Naive thymus-derived CD4-positive, alpha-beta T cell (primary cell): ENCODE data around the gene EPB41. TPM values are rescaled to one million over a fixed set of nuclear protein-coding genes. Genes with fewer than 3 reads are reported as not detected.
"Not testable (repeated sequence)": the region's sequence is repeated elsewhere in the genome, so short reads cannot be mapped to it uniquely, and the experiment has no call there.

Experiments
- ATAC-seq: fragments of 150-1000 bp; cut with Tn5 transposase; 2 replicates; pipeline ENCODE4 v1.10.0; 2021; ENCODE audit warnings: mild to moderate bottlenecking, moderate library complexity
- CTCF ChIA-PET: fragments of 350-600 bp; sonication (Branson Sonifier 250); formaldehyde crosslinking; loops from one replicate; lab custom pipeline; 2021; ENCODE audit warnings: antibody characterized with exemption; lab: Charles Lee
- POLR2A ChIA-PET: fragments of 350-600 bp; sonication (Branson Sonifier 250); formaldehyde crosslinking; loops from one replicate; lab custom pipeline; 2021; ENCODE audit warnings: antibody characterized with exemption, inconsistent platforms; lab: Charles Lee
- DNase-seq, 9 donors: peaks; one replicate each; pipeline versions ENCODE4 v3.0.0 to v3.0.0-alpha.2; 2020 to 2022; ENCODE audit warnings: mixed read lengths in 1 of 9
- H3K27ac ChIP-seq: one replicate; pipeline ENCODE4 v1.7.0; 2013; ENCODE audit warnings: mild to moderate bottlenecking, low read depth, low read length, moderate library complexity
- H3K27me3 ChIP-seq, 2 donors: one replicate each; pipeline ENCODE4 v1.7.0; 2013; ENCODE audit warnings: low read length in 2 of 2, mild to moderate bottlenecking in 2 of 2, moderate library complexity in 2 of 2; ENCODE audit not compliant: control insufficient read depth in 2 of 2, insufficient read depth in 2 of 2
- H3K36me3 ChIP-seq, 3 experiments: 1 replicate in 2 of 3; 2 replicates in 1 of 3; pipeline ENCODE4 v1.7.0; 2013; ENCODE audit warnings: low read length in 3 of 3, mild to moderate bottlenecking in 3 of 3, moderate library complexity in 1 of 3; ENCODE audit not compliant: insufficient read depth in 3 of 3, control insufficient read depth in 2 of 3
- H3K4me1 ChIP-seq, 2 donors: one replicate each; pipeline ENCODE4 v1.7.0; 2013; ENCODE audit warnings: low read length in 2 of 2, mild to moderate bottlenecking in 2 of 2, moderate library complexity in 1 of 2; ENCODE audit not compliant: control insufficient read depth in 2 of 2, insufficient read depth in 2 of 2
- H3K4me3 ChIP-seq: 2 replicates; pipeline ENCODE4 v1.7.0; 2013; ENCODE audit warnings: mild to moderate bottlenecking, low read length
- H3K9me3 ChIP-seq, 3 experiments: 1 replicate in 2 of 3; 2 replicates in 1 of 3; pipeline ENCODE4 v1.7.0; 2013; ENCODE audit warnings: low read length in 3 of 3; ENCODE audit not compliant: control insufficient read depth in 2 of 3
- H3K27ac Mint-ChIP-seq, 9 donors: one replicate each; pipeline ENCODE4 v1.8.0; 2020 to 2022; ENCODE audit warnings: mixed read lengths in 9 of 9, mild to moderate bottlenecking in 8 of 9, moderate library complexity in 5 of 9, inconsistent platforms in 2 of 9
- H3K27me3 Mint-ChIP-seq, 5 donors: one replicate each; pipeline ENCODE4 v1.8.0; 2021 to 2022; ENCODE audit warnings: mixed read lengths in 5 of 5, mild to moderate bottlenecking in 1 of 5
- H3K36me3 Mint-ChIP-seq, 5 donors: one replicate each; pipeline ENCODE4 v1.8.0; 2020 to 2022; ENCODE audit warnings: mixed read lengths in 5 of 5, mild to moderate bottlenecking in 3 of 5, inconsistent platforms in 1 of 5
- H3K4me1 Mint-ChIP-seq, 7 donors: one replicate each; pipeline ENCODE4 v1.8.0; 2020 to 2022; ENCODE audit warnings: mixed read lengths in 7 of 7, mild to moderate bottlenecking in 3 of 7, inconsistent platforms in 1 of 7
- H3K4me3 Mint-ChIP-seq, 10 donors: one replicate each; pipeline ENCODE4 v1.8.0; 2020 to 2022; ENCODE audit warnings: mild to moderate bottlenecking in 10 of 10, mixed read lengths in 10 of 10, moderate library complexity in 6 of 10, inconsistent platforms in 2 of 10
- H3K9me3 Mint-ChIP-seq, 11 donors: one replicate each; pipeline ENCODE4 v1.8.0; 2020 to 2022; ENCODE audit warnings: mixed read lengths in 11 of 11, mild to moderate bottlenecking in 4 of 11, inconsistent platforms in 1 of 11, moderate library complexity in 1 of 11
- intact Hi-C, 2 donors: fragments of 100-400 bp; cut with micrococcal nuclease; formaldehyde crosslinking; loops; one replicate each; pipeline ENCODE4 v1.15.1; 2023
- polyA plus RNA-seq, 2 donors: library from polyadenylated mRNA; unstranded; fragments of 300-500 nt; fragmentation: Illumina TruSeq; gene quantifications; one replicate each; pipeline ENCODE4 v1.2.3, GENCODE V29; 2021
- total RNA-seq, 6 experiments: library from RNA in 5 of 6; stranded (reverse) in 5 of 6; gene quantifications; 1 replicate in 5 of 6; 2 replicates in 1 of 6; pipeline ENCODE4 v1.2.3 and lab custom pipeline; 2021 to 2026

EPB41 gene
- total and polyA plus RNA-seq, 7 experiments from 2014 or later, result 115 to 325 (median 162) TPM

DNA sequence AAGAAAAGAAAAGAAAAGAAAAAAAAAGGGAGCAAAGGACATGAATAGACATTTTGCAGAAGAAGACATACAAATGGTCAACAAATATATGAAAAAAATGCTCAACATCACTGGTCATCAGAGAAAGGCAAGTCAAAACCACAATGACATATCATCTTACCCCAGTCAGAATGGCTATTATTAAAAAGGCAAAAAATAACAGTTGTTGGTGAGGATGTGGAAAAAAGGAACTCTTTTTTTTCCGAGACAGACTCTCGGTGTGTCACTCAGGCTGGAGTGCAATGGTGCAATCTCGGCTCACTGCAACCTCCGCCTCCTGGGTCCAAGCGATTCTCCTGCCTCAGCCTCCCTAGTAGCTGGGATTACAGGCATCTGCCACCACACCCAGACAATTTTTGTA, 39.2 kb upstream of the EPB41 start:
- H3K9me3 Mint-ChIP-seq, DNase-seq, H3K4me1 Mint-ChIP-seq, H3K27me3 ChIP-seq, H3K36me3 ChIP-seq, H3K36me3 Mint-ChIP-seq, H3K9me3 ChIP-seq, H3K4me3 ChIP-seq, H3K4me3 Mint-ChIP-seq, H3K4me1 ChIP-seq, H3K27ac Mint-ChIP-seq, H3K27ac ChIP-seq: not testable (repeated sequence)
- intact Hi-C loops, result loop anchor here in 1 of 2 donors (5.0 kb wide), 2 partner anchors 293 to 468 kb away; no protein-coding TSS in a partner anchor
- CTCF ChIA-PET, result interaction anchor here (0.5 to 7.6 kb wide), 7 partner anchors 13 to 516 kb away, joined by 3 to 105 read pairs (median 9); partner anchors contain the start of gene TAF12
- peak; percentile 45 for ATAC-seq
- H3K27me3 Mint-ChIP-seq, result peaks cover 0 to 17% (median 5%) of the 10 kb centered on the region in 5 donors
- POLR2A ChIA-PET, result interaction anchor here (0.6 to 1.9 kb wide), 2 partner anchors 100 to 351 kb away, joined by 4 to 6 read pairs; no protein-coding TSS in a partner anchor

DNA sequence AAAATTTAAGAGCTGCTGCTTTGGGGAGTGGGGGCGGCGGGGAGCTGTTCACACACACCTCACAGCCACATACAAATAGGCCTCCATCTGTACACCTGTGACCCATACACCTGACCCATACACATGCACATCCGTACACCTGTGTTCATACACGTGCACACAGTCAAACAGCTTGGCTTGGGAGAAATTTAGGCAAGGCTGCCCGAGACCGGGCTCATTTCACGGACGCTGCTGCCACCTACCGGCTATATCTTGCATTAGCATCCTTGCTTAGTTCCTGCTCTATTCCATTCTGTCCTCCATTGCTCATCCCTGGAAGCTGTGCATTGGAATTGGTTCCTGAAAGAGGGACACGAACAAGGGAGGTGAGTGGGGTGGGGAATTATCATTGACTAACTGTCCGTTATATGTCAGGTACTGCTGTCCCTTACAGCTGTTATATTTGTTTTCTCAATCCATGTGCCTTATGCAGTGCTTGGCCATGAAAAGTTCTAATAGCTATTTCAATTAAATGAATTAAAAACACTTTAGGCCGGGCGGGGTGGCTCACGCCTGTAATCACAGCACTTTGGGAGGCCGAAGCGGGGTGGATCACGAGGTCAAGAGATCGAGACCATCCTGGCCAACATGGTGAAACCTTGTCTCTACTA, 37.1 kb upstream of the EPB41 start:
- H3K4me3 Mint-ChIP-seq, result peak overlapping the region in 1 of 10 donors; percentile 32
- no peaks in the 10 kb centered on the region for H3K9me3 Mint-ChIP-seq
- H3K27ac Mint-ChIP-seq, result no peak overlapping the region
- no peaks in the 10 kb centered on the region for H3K27me3 ChIP-seq
- DNase-seq, result peak; percentile 48 to 77 (median 67)
- no peak overlapping the region for H3K4me3 ChIP-seq
- no peaks in the 10 kb centered on the region for H3K9me3 ChIP-seq
- ChIA-PET CTCF (interaction anchor here (0.5 to 7.6 kb wide), 33 partner anchors 9 to 1206 kb away, joined by 3 to 105 read pairs (median 5); partner anchors contain the start of genes EPB41 and TAF12), POLR2A (interaction anchor here (0.5 to 1.9 kb wide), 6 partner anchors 37 to 296 kb away, joined by 3 to 6 read pairs (median 4); partner anchors contain the start of gene RNU11)
- H3K4me1 ChIP-seq, result no peaks in the 10 kb centered on the region
- ATAC-seq, result peak; percentile 86
- H3K27ac ChIP-seq, result no peak overlapping the region
- H3K27me3 Mint-ChIP-seq, result peaks cover 0 to 17% (median 5%) of the 10 kb centered on the region in 5 donors
- intact Hi-C loops, result loop anchor here (1.0 to 5.0 kb wide), 12 partner anchors 92 to 786 kb away; partner anchors contain the start of gene YTHDF2 (in 1 of the 2)
- no peaks in the 10 kb centered on the region for H3K36me3 Mint-ChIP-seq
- H3K4me1 Mint-ChIP-seq, result peaks cover 4 to 16% (median 7%) of the 10 kb centered on the region in 7 donors
- no peaks in the 10 kb centered on the region for H3K36me3 ChIP-seq

DNA sequence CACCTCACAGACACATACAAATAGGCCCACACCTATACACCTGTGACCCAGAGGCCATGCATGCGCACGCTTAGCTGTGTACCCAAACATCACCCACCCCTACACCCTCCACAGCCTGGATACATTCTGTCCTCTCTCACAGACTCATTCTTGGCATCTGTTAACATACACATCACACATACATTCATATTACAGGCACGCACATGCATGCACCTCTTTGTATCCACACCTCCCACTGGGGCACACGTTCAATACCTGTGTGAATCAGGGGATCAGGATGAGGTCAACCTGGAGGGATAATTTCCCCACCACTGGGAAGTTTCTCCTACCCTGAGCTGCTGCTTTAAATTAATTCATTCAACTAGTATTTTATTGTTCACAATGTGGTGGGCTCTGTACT, 35.6 kb upstream of the EPB41 start:
- no peak overlapping the region for H3K4me3 ChIP-seq
- no peak overlapping the region for H3K27ac ChIP-seq
- H3K9me3 Mint-ChIP-seq, result no peaks in the 10 kb centered on the region
- H3K36me3 Mint-ChIP-seq, result no peaks in the 10 kb centered on the region
- DNase-seq (no peak), ATAC-seq (no peak)
- H3K9me3 ChIP-seq, result no peaks in the 10 kb centered on the region
- no peaks in the 10 kb centered on the region for H3K27me3 ChIP-seq
- H3K27me3 Mint-ChIP-seq, result peaks cover 0 to 15% (median 1%) of the 10 kb centered on the region in 5 donors
- H3K4me3 Mint-ChIP-seq, result no peak overlapping the region
- H3K27ac Mint-ChIP-seq, result no peak overlapping the region
- POLR2A ChIA-PET, result no interaction called here
- H3K4me1 Mint-ChIP-seq, result peaks cover 6 to 21% (median 15%) of the 10 kb centered on the region in 7 donors
- CTCF ChIA-PET, result interaction anchor here (0.7 to 7.6 kb wide), 4 partner anchors 95 to 324 kb away, joined by 3 to 105 read pairs (median 32); no protein-coding TSS in a partner anchor
- no peaks in the 10 kb centered on the region for H3K36me3 ChIP-seq
- H3K4me1 ChIP-seq, result peaks cover 0 to 4% of the 10 kb centered on the region in 2 donors
- intact Hi-C loops, result loop anchor here in 1 of 2 donors (5.0 kb wide), 2 partner anchors 296 to 471 kb away; no protein-coding TSS in a partner anchor

DNA sequence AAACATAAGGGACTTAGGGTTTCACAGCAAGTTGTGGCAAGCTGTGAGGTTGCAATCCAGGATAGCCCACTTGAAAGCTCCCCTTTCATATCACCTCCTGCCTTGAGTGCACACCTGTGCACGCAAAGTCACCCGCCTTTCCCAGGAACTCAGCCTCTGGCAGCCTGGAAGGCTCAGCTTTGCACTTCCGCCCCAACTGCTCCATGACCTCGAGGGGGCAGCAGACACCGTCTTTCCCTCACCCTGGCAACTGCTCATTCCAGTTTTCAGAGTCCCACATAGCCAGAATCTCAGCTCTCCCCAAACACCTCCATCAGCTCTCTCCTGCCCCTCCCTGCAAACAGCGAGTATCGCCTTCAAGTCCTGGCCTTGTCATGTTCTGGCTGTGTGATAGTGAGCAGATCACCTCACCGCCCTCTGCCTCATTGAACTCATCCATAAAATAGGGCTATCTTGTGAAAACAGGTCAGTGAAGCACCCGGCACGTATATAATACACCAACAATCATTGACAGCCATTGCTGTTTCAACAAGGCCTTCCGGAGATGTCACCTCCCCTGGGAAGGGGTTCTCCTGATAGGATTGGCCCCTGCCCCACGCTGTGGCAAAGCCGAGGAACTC, 32.2 kb upstream of the EPB41 start:
- H3K36me3 Mint-ChIP-seq, result no peaks in the 10 kb centered on the region
- intact Hi-C loops, result loop anchor here (1.0 to 10.0 kb wide), 6 partner anchors 101 to 637 kb away; no protein-coding TSS in a partner anchor
- H3K4me3 Mint-ChIP-seq, result no peak overlapping the region

DNA sequence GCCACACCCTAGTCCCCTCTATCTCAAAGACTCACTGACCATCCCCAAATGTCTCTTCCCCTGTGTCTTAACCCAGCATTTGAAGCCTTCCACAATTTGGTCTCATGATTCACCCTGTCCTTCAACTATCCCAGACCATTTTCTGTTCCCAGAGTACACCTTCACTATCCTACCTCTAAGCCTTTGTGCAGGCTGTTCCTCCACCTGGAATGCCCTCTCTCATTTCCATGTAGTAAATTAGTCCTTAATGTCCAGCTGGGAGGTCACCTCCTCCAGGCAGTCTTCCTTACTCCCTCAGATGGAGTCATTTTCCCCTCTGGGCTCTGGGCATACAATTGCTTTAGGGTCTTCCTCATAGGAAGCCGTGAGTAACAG, 31.1 kb upstream of the EPB41 start:
- no peaks in the 10 kb centered on the region for H3K36me3 Mint-ChIP-seq
- H3K27me3 ChIP-seq, result no peaks in the 10 kb centered on the region
- peaks cover 0 to 3% (median 0%) of the 10 kb centered on the region in 11 donors for H3K9me3 Mint-ChIP-seq
- peaks cover 30 to 52% (median 46%) of the 10 kb centered on the region in 7 donors for H3K4me1 Mint-ChIP-seq
- no peak overlapping the region for H3K27ac ChIP-seq
- peaks cover 0 to 4% (median 0%) of the 10 kb centered on the region in 3 experiments for H3K36me3 ChIP-seq
- POLR2A ChIA-PET, result interaction anchor here (0.6 to 2.1 kb wide), 2 partner anchors 298 to 1824 kb away, joined by 4 to 20 read pairs; partner anchors contain the start of gene SRSF4
- H3K4me1 ChIP-seq, result peaks cover 32 to 36% of the 10 kb centered on the region in 2 donors
- H3K4me3 ChIP-seq, result no peak overlapping the region
- ATAC-seq, result no peak
- no peaks in the 10 kb centered on the region for H3K27me3 Mint-ChIP-seq
- H3K9me3 ChIP-seq, result no peaks in the 10 kb centered on the region
- peak overlapping the region in 3 of 9 donors; percentile 21 to 64 (median 52) for H3K27ac Mint-ChIP-seq
- no peak for DNase-seq
- intact Hi-C loops, result loop anchor here in 1 of 2 donors (10.0 kb wide), 1 partner anchor 638 kb away; no protein-coding TSS in a partner anchor
- no peak overlapping the region for H3K4me3 Mint-ChIP-seq
- CTCF ChIA-PET, result interaction anchor here (1.5 to 2.6 kb wide), 4 partner anchors 150 to 319 kb away, joined by 3 to 29 read pairs (median 18); no protein-coding TSS in a partner anchor

More for the DNA sequence above, 32.2 kb upstream of the EPB41 start:
- no peak overlapping the region for H3K27ac ChIP-seq
- ChIA-PET POLR2A (interaction anchor here (0.7 to 1.0 kb wide), 2 partner anchors 96 to 152 kb away, joined by 3 to 5 read pairs; no protein-coding TSS in a partner anchor), CTCF (interaction anchor here (0.6 to 7.6 kb wide), 24 partner anchors 12 to 670 kb away, joined by 3 to 105 read pairs (median 3); partner anchors contain the start of gene TAF12)
- peaks cover 30 to 45% (median 41%) of the 10 kb centered on the region in 7 donors for H3K4me1 Mint-ChIP-seq
- ATAC-seq (peak; percentile 28), DNase-seq (peak; percentile 56 to 78 (median 73))
- peaks cover 0 to 2% (median 0%) of the 10 kb centered on the region in 3 experiments for H3K36me3 ChIP-seq
- H3K4me1 ChIP-seq, result peaks cover 24 to 30% of the 10 kb centered on the region in 2 donors
- H3K4me3 ChIP-seq, result no peak overlapping the region
- H3K27me3 Mint-ChIP-seq, result peaks cover 0 to under 1% (median 0%) of the 10 kb centered on the region in 5 donors
- H3K9me3 ChIP-seq, result no peaks in the 10 kb centered on the region
- H3K27ac Mint-ChIP-seq, result peak overlapping the region in 6 of 9 donors; percentile 3 to 63 (median 50)
- peaks cover 0 to 3% (median 0%) of the 10 kb centered on the region in 11 donors for H3K9me3 Mint-ChIP-seq
- no peaks in the 10 kb centered on the region for H3K27me3 ChIP-seq
